HCT116 (cell line): ENCODE results near the gene BOLL. TPM values are rescaled to one million over a fixed set of nuclear protein-coding genes. Genes with fewer than 3 reads are reported as not detected.

Experiments used
- ATAC-seq: fragments of 200-7000 bp; cut with Tn5 transposase; 2 replicates; pipeline ENCODE4 v1.9.1; 2020; ENCODE audit warnings: mild to moderate bottlenecking, moderate library complexity
- BruUV-seq: library from RNA; stranded (reverse); fragments of 400-500 nt; replicated peaks from 2 replicates; lab custom pipeline; 2021; lab: Mats Ljungman, UMichigan
- CTCF ChIA-PET: fragments of 300-600 bp; sonication (Branson Sonifier 250); formaldehyde crosslinking; loops from one replicate; lab custom pipeline; 2021; ENCODE audit warnings: antibody characterized with exemption; lab: Charles Lee
- POLR2A ChIA-PET: fragments of 300-600, 350-600 bp; sonication (Branson Sonifier 250); formaldehyde crosslinking; loops from one replicate; lab custom pipeline; 2021; ENCODE audit warnings: antibody characterized with exemption; lab: Charles Lee
- RAD21 ChIA-PET, 2 experiments: fragments of 300-600 bp; sonication (Branson Sonifier 250); formaldehyde crosslinking; loops; one replicate each; lab custom pipeline; 2023; ENCODE audit warnings: low total read pairs in 2 of 2; ENCODE audit not compliant: uncharacterized antibody in 2 of 2, unreplicated experiment in 2 of 2, low non-redundant PET in 1 of 2; lab: Charles Lee
- DNase-seq: peaks from one replicate; pipeline ENCODE4 v3.0.0-alpha.2; 2010; ENCODE audit warnings: low read depth, low spot score
- H2AFZ ChIP-seq: fragments of 200-600 bp; shearing (Covaris generic), sonication (generic); 2 replicates; pipeline ENCODE4 v1.6.1; 2017; ENCODE audit warnings: low read depth, mixed run types, mixed read lengths, antibody characterized with exemption, low read length; ENCODE audit not compliant: poor library complexity, severe bottlenecking
- H3K27ac ChIP-seq: 2 replicates; pipeline ENCODE4 v1.5.1; 2012; ENCODE audit warnings: low read depth, low read length
- H3K27me3 ChIP-seq: fragments of 200-600 bp; sonication (generic); 2 replicates; pipeline ENCODE4 v1.6.1; 2016; ENCODE audit warnings: mixed run types, low read length, mixed read lengths; ENCODE audit not compliant: insufficient read depth
- H3K36me3 ChIP-seq, 2 experiments: fragments of 200-500 bp in 1 of 2; fragments of 200-600 bp in 1 of 2; sonication (Bioruptor generic) in 1 of 2; sonication (generic) in 1 of 2; 2 replicates each; pipeline versions ENCODE4 v1.5.1 to v1.6.1; 2014 to 2016; ENCODE audit warnings: low read length in 2 of 2, inconsistent platforms in 1 of 2, mixed read lengths in 1 of 2, mixed run types in 1 of 2; ENCODE audit not compliant: insufficient read depth in 2 of 2, control insufficient read depth in 1 of 2
- H3K4me1 ChIP-seq, 2 experiments: fragments of 200-600 bp in 1 of 2; sonication (generic) in 1 of 2; 2 replicates each; pipeline versions ENCODE4 v1.5.1 to v1.6.1; 2012 to 2017; ENCODE audit warnings: low read length in 2 of 2, inconsistent platforms in 1 of 2, mild to moderate bottlenecking in 1 of 2, mixed read lengths in 1 of 2, mixed run types in 1 of 2, moderate library complexity in 1 of 2; ENCODE audit not compliant: insufficient read depth in 2 of 2, control insufficient read depth in 1 of 2
- H3K4me2 ChIP-seq: fragments of 200-600 bp; sonication (generic); 2 replicates; pipeline ENCODE4 v1.6.1; 2017; ENCODE audit warnings: mixed run types, low read length, mixed read lengths
- H3K4me3 ChIP-seq, 2 experiments: fragments of 200-600 bp in 1 of 2; sonication (generic) in 1 of 2; replicated peaks in 1 of 2; 2 replicates each; pipeline ENCODE4 v1.5.1; 2011 to 2016; ENCODE audit warnings: low read length in 2 of 2, control low read depth in 1 of 2, low read depth in 1 of 2, mild to moderate bottlenecking in 1 of 2, mixed read lengths in 1 of 2, mixed run types in 1 of 2
- H3K79me2 ChIP-seq: fragments of 200-600 bp; sonication (generic); 2 replicates; pipeline ENCODE4 v1.6.1; 2017; ENCODE audit warnings: mild to moderate bottlenecking, mixed run types, low read length, moderate library complexity, mixed read lengths; ENCODE audit not compliant: insufficient read depth
- H3K9ac ChIP-seq: fragments of 200-600 bp; sonication (generic); 2 replicates; pipeline ENCODE4 v1.6.1; 2016; ENCODE audit warnings: low read length, mixed read lengths
- H3K9me2 ChIP-seq: fragments of 200-600 bp; sonication (generic), shearing (Covaris generic); 2 replicates; pipeline ENCODE4 v1.6.1; 2017; ENCODE audit warnings: mixed run types, mild to moderate bottlenecking, moderate library complexity; ENCODE audit not compliant: insufficient read depth
- H3K9me3 ChIP-seq, 2 experiments: fragments of 200-500 bp in 1 of 2; fragments of 200-600 bp in 1 of 2; sonication (Bioruptor generic) in 1 of 2; sonication (generic) in 1 of 2; 2 replicates each; pipeline ENCODE4 v1.6.1; 2014 to 2017; ENCODE audit warnings: low read length in 2 of 2, mixed read lengths in 2 of 2, inconsistent platforms in 1 of 2, low read depth in 1 of 2, mild to moderate bottlenecking in 1 of 2, mixed run types in 1 of 2, moderate library complexity in 1 of 2; ENCODE audit not compliant: control insufficient read depth in 1 of 2, insufficient read depth in 1 of 2
- H4K20me1 ChIP-seq: fragments of 200-600 bp; sonication (generic), shearing (Covaris generic); 2 replicates; pipeline ENCODE4 v1.6.1; 2017; ENCODE audit warnings: mixed run types, mild to moderate bottlenecking, moderate library complexity; ENCODE audit not compliant: insufficient read depth
- CEBPB ChIP-seq: IDR thresholded peaks from 2 replicates; pipeline ENCODE4 v1.6.1; 2012; ENCODE audit warnings: low read depth
- EGR1 ChIP-seq: IDR thresholded peaks from 2 replicates; pipeline ENCODE4 v1.6.1; 2012; ENCODE audit warnings: low read depth
- EZH2 ChIP-seq: fragments of 200-600 bp; sonication (generic); IDR thresholded peaks from 2 replicates; pipeline ENCODE4 v1.6.1; 2017; ENCODE audit warnings: antibody characterized with exemption, mixed run types
- EZH2phosphoT487 ChIP-seq: fragments of 200-600 bp; IDR thresholded peaks from 2 replicates; pipeline ENCODE4 v1.6.1; 2018; ENCODE audit warnings: antibody characterized with exemption, borderline replicate concordance
- JUND ChIP-seq: IDR thresholded peaks from 2 replicates; pipeline ENCODE4 v1.6.1; 2012
- MAX ChIP-seq: IDR thresholded peaks from 2 replicates; pipeline ENCODE4 v1.6.1; 2012
- POLR2A ChIP-seq: IDR thresholded peaks from 2 replicates; pipeline ENCODE4 v1.7.0; 2011; ENCODE audit warnings: borderline replicate concordance; ENCODE audit not compliant: insufficient read depth, insufficient read length; ENCODE audit errors: extremely low read depth
- POLR2AphosphoS5 ChIP-seq: IDR thresholded peaks from 2 replicates; pipeline ENCODE4 v1.6.1; 2011; ENCODE audit warnings: mild to moderate bottlenecking, low read depth, low read length, moderate library complexity
- RAD21 ChIP-seq: IDR thresholded peaks from 2 replicates; pipeline ENCODE4 v1.6.1; 2012; ENCODE audit warnings: low read depth, mild to moderate bottlenecking
- SIN3A ChIP-seq: IDR thresholded peaks from 2 replicates; pipeline ENCODE4 v1.6.1; 2012; ENCODE audit warnings: low read depth
- SP1 ChIP-seq: IDR thresholded peaks from 2 replicates; pipeline ENCODE4 v1.6.1; 2012; ENCODE audit warnings: low read depth
- TCF7L2 ChIP-seq: IDR thresholded peaks from 2 replicates; pipeline ENCODE4 v1.7.0; 2011; ENCODE audit warnings: borderline replicate concordance, inconsistent platforms; ENCODE audit not compliant: insufficient read depth, insufficient read length; ENCODE audit errors: extremely low read depth
- intact Hi-C: fragments of 100-400 bp; cut with micrococcal nuclease; formaldehyde crosslinking; loops from 2 replicates; pipeline ENCODE4 v1.10.0; 2022
- total RNA-seq: library from RNA; stranded (reverse); gene quantifications from one replicate; pipeline ENCODE4 v1.2.1, GENCODE V29; 2021; ENCODE audit not compliant: unreplicated experiment
- TF ChIP-seq, protein P1 (sequence below): IDR thresholded peaks from 2 replicates; pipeline ENCODE4 v1.6.1; 2011; ENCODE audit warnings: mild to moderate bottlenecking, low read length, moderate library complexity; ENCODE audit not compliant: insufficient replicate concordance; ENCODE audit errors: extremely low read depth

BOLL gene
- total RNA-seq, 1 experiment from 2014 or later = not detected

- no peak for ATAC-seq
- Histone ChIP-seq H3K9ac (no peak overlapping the region), H3K36me3 (no peaks in the 10 kb centered on the region), H4K20me1 (no peaks in the 10 kb centered on the region), H3K27me3 (no peaks in the 10 kb centered on the region), H3K4me3 (no peak overlapping the region), H3K27ac (no peak overlapping the region), H3K79me2 (no peaks in the 10 kb centered on the region), H2AFZ (no peak overlapping the region), H3K9me2 (no peaks in the 10 kb centered on the region), H3K4me1 (no peaks in the 10 kb centered on the region), H3K4me2 (no peak overlapping the region), H3K9me3 (no peaks in the 10 kb centered on the region)
- ChIA-PET POLR2A (no interaction called here), RAD21 (interaction anchor here in 1 of 2 experiments (0.6 kb wide), 1 partner anchor 353 kb away, joined by 9 read pairs; no protein-coding TSS in a partner anchor), CTCF (interaction anchor here (0.9 to 1.6 kb wide), 5 partner anchors 74 to 767 kb away, joined by 3 to 5 read pairs (median 3); partner anchors contain the start of gene MARS2)
- BruUV-seq = no TSS peak
- no peak for DNase-seq
- no peak for TF ChIP-seq TCF7L2
- TF ChIP-seq SP1 = no peak
- no peak for TF ChIP-seq EZH2phosphoT487
- TF ChIP-seq EZH2 = no peak
- no peak for TF ChIP-seq POLR2AphosphoS5
- TF ChIP-seq CEBPB = no peak
- no peak for TF ChIP-seq EGR1
- no peak for TF ChIP-seq RAD21
- no peak for TF ChIP-seq POLR2A
- TF ChIP-seq JUND = no peak
- TF ChIP-seq, protein P1, sequence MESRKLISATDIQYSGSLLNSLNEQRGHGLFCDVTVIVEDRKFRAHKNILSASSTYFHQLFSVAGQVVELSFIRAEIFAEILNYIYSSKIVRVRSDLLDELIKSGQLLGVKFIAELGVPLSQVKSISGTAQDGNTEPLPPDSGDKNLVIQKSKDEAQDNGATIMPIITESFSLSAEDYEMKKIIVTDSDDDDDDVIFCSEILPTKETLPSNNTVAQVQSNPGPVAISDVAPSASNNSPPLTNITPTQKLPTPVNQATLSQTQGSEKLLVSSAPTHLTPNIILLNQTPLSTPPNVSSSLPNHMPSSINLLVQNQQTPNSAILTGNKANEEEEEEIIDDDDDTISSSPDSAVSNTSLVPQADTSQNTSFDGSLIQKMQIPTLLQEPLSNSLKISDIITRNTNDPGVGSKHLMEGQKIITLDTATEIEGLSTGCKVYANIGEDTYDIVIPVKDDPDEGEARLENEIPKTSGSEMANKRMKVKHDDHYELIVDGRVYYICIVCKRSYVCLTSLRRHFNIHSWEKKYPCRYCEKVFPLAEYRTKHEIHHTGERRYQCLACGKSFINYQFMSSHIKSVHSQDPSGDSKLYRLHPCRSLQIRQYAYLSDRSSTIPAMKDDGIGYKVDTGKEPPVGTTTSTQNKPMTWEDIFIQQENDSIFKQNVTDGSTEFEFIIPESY = no peak
- TF ChIP-seq SIN3A = no peak
- TF ChIP-seq MAX = no peak
- intact Hi-C loops = loop anchor here (5.0 to 10.0 kb wide), 7 partner anchors 364 to 1644 kb away; no protein-coding TSS in a partner anchor
These were observed 5.9 kb downstream of the BOLL start for GRCh38 chr2:197779261-197779660.
